ENCODE results near the gene DGKI. TPM values are rescaled to one million over a fixed set of nuclear protein-coding genes. Genes with fewer than 3 reads are reported as not detected.
"Not testable (repeated sequence)": the region's sequence is repeated elsewhere in the genome, so short reads cannot be mapped to it uniquely, and the experiment has no call there.

The DGKI gene
- total RNA-seq, 1 donor from 2014 or later, result 1.3 TPM

DNA sequence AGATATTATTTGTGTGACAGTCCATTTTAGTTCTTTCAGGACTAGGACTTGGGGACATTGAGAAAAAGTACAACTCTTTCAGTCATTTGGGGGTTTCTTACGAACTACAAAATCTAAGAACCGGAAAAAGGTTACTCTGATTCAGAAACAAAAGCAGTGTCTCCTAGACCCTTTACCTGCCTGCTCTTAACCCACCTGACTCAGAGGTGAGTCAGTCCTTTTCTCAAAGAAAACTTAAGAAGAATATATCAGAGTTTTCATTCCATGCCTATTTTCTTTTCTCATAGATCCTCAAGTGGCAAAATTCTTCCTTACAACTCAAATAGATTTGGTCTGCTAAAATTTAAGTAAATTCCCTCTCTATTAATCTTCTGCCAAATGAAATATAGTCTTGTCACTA, 388.4 kb downstream of the DGKI start:
- Histone ChIP-seq H3K27ac (replicated peaks) (no peak overlapping the region), H3K27me3 (ENCODE audit: low read depth) (no peaks in the 10 kb centered on the region), H3K4me3 (no peak overlapping the region), H3K9me3 (replicated peaks) (no peaks in the 10 kb centered on the region), H3K36me3 (no peaks in the 10 kb centered on the region), H3K4me1 (peaks cover 16% of the 10 kb centered on the region)
- intact Hi-C loops (cut with micrococcal nuclease), result no loop called here
- no peak for DNase-seq
- TF ChIP-seq, protein P1, sequence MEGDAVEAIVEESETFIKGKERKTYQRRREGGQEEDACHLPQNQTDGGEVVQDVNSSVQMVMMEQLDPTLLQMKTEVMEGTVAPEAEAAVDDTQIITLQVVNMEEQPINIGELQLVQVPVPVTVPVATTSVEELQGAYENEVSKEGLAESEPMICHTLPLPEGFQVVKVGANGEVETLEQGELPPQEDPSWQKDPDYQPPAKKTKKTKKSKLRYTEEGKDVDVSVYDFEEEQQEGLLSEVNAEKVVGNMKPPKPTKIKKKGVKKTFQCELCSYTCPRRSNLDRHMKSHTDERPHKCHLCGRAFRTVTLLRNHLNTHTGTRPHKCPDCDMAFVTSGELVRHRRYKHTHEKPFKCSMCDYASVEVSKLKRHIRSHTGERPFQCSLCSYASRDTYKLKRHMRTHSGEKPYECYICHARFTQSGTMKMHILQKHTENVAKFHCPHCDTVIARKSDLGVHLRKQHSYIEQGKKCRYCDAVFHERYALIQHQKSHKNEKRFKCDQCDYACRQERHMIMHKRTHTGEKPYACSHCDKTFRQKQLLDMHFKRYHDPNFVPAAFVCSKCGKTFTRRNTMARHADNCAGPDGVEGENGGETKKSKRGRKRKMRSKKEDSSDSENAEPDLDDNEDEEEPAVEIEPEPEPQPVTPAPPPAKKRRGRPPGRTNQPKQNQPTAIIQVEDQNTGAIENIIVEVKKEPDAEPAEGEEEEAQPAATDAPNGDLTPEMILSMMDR (IDR thresholded peaks at IDR 0.05; ENCODE audit: borderline replicate concordance), result no peak

DNA sequence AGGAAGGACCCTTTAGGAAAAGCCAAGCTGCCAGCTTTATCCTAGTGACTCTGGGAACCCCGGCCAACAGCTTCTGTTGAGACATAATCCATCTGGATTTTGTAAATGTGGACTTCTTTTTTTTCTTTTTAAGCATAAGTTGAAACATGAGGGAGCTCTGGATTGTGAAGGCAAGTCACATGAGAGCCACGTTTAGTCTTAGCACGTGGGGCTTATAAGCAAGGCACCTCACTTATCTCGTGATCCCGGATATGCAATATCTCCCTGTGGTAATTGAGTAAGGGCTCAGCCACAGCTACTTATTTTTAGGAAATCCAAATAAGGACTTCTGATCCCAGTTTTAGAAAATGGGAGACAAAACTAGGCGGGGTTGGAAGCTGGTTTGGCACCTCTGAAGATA, 392.0 kb downstream of the DGKI start:
- Histone ChIP-seq H3K27ac (replicated peaks) (peak overlapping the region; percentile 58), H3K27me3 (ENCODE audit: low read depth) (no peaks in the 10 kb centered on the region), H3K9me3 (replicated peaks) (no peaks in the 10 kb centered on the region), H3K4me3 (peak overlapping the region; percentile 43), H3K36me3 (no peaks in the 10 kb centered on the region), H3K4me1 (peaks cover 26% of the 10 kb centered on the region)
- intact Hi-C loops (cut with micrococcal nuclease), result no loop called here
- DNase-seq, result no peak
- TF ChIP-seq, protein P1 (IDR thresholded peaks at IDR 0.05; ENCODE audit: borderline replicate concordance), result no peak

DNA sequence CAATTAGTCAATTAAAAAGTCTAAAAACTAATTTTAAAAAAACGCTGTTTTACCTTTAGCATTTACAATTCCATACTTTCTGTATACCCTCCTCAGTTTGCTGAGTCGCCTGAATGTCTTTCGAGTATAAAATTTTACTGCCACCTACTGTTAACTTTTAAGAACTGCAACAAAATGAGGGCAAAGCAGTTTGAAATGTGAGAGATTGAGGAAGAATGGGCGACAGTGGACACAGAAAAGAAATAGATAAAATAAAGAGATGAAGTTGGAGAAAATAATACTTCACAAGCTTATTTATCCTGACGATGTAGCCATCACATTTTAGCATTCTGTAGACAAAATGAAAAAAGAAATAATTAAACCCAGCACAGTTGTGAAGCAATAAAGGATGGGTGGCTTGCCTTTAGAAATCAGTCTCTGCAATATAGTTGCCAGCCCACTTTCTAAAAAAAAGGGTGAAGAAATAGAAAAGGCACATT, 392.5 kb downstream of the DGKI start:
- H3K27me3 ChIP-seq (ENCODE audit: low read depth), result no peaks in the 10 kb centered on the region
- DNase-seq, result no peak
- no peaks in the 10 kb centered on the region for H3K9me3 ChIP-seq (replicated peaks)
- H3K4me3 ChIP-seq, result peak overlapping the region; percentile 43
- peak overlapping the region; percentile 58 for H3K27ac ChIP-seq (replicated peaks)
- peaks cover 26% of the 10 kb centered on the region for H3K4me1 ChIP-seq
- intact Hi-C loops (cut with micrococcal nuclease), result no loop called here
- H3K36me3 ChIP-seq, result no peaks in the 10 kb centered on the region
- TF ChIP-seq, protein P1 (IDR thresholded peaks at IDR 0.05; ENCODE audit: borderline replicate concordance), result peak; percentile 76

DNA sequence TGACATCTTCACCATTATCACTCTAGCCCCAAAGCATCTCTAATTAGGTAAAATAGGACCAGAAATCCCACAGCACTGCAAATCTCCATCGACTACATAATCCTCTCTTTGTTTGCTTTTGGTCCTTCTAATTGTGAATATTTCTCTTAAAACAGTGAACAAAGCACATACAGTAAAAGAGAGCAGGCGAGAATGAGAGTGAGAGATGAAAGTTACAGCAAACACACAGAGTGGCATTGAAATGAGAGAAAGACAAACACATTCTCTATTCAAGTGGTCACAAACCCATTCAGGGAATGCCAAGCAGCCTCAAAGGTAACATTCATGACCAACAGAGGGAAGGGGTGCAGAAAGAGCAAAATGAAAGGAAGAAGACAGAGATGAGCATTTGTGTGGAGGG, 393.4 kb downstream of the DGKI start:
- no peaks in the 10 kb centered on the region for H3K9me3 ChIP-seq (replicated peaks)
- H3K27ac ChIP-seq (replicated peaks), result peak overlapping the region; percentile 58
- H3K4me3 ChIP-seq, result no peak overlapping the region
- peaks cover 26% of the 10 kb centered on the region for H3K4me1 ChIP-seq
- no peaks in the 10 kb centered on the region for H3K36me3 ChIP-seq
- DNase-seq, result no peak
- H3K27me3 ChIP-seq (ENCODE audit: low read depth), result no peaks in the 10 kb centered on the region
- intact Hi-C loops (cut with micrococcal nuclease), result no loop called here
- TF ChIP-seq, protein P1 (IDR thresholded peaks at IDR 0.05; ENCODE audit: borderline replicate concordance), result no peak

DNA sequence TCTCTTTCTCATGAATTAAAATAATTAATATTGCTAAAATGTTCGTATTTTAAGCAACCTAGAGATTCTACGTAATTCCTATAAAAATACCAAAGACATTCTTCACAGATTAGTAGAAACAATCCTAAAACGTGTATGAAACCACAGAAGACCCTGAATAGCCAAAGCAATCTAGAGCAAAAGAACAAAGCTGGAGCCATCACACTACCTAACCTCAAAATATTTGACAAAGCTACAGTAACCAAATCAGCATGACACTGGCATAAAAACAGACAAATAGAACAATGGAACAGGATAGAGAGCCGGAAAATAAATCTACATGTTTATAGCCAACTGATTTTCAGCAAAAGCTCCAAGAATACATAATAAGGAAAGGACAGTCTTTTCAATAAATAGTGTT, 397.8 kb downstream of the DGKI start:
- Histone ChIP-seq H3K27ac (replicated peaks) (no peak overlapping the region), H3K27me3 (ENCODE audit: low read depth) (peaks cover 4% of the 10 kb centered on the region), H3K36me3 (no peaks in the 10 kb centered on the region), H3K4me1 (peaks cover 16% of the 10 kb centered on the region), H3K9me3 (replicated peaks) (no peaks in the 10 kb centered on the region), H3K4me3 (no peak overlapping the region)
- intact Hi-C loops (cut with micrococcal nuclease), result no loop called here
- TF ChIP-seq, protein P1 (IDR thresholded peaks at IDR 0.05; ENCODE audit: borderline replicate concordance), result no peak
- DNase-seq, result no peak

DNA sequence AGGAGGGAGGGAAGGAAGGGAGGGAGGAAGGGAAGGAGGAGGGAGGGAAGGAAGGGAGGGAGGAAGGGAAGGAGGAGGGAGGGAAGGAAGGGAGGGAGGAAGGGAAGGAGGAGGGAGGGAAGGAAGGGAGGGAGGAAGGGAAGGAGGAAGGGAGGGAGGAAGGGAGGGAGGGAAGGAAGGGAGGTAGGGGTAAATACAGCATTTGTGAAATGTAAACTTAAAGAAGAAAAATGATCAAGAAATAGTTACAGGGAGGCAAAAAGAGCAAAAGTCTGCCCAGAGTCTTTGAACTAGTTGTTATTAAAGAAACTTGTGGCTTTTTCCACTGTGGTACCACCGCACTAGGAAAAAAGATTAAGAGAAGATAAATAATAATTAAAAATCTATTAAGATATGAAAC, 398.2 kb downstream of the DGKI start:
- H3K4me3 ChIP-seq; H3K9me3 ChIP-seq (replicated peaks); H3K36me3 ChIP-seq; intact Hi-C loops (cut with micrococcal nuclease); DNase-seq; H3K27me3 ChIP-seq (ENCODE audit: low read depth); H3K27ac ChIP-seq (replicated peaks): not testable (repeated sequence)
- H3K4me1 ChIP-seq, result peaks cover 12% of the 10 kb centered on the region

All from left ventricle myocardium inferior (tissue), 1 donor.